Measurements from ENCODE around the gene GBX1.

- no peak for TF ChIP-seq CTCF (IDR thresholded peaks at IDR 0.05)
- TF ChIP-seq POLR2A (IDR thresholded peaks at IDR 0.05) = no peak
Observed at GRCh38 chr7:151139791-151140190, 27.7 kb downstream of the GBX1 start.

Data from right lobe of liver (tissue), 4 donors.